GM12878 (cell line): Measurements from ENCODE around the gene TFDP1. TPM values are rescaled to one million over a fixed set of nuclear protein-coding genes. Genes with fewer than 3 reads are reported as not detected.

Source experiments
- ATAC-seq: fragments of 200-7000 bp; cut with Tn5 transposase; 3 replicates; pipeline ENCODE4 v1.9.1; 2020; ENCODE audit warnings: mild to moderate bottlenecking, moderate library complexity
- BruUV-seq: library from RNA; stranded (reverse); fragments of 400-500 nt; replicated peaks from 2 replicates; lab custom pipeline; 2021; lab: Mats Ljungman, UMichigan
- CTCF ChIA-PET: fragments of 300-600 bp; sonication (Branson Sonifier 250); formaldehyde crosslinking; extraction: SDS; loops from one replicate; lab custom pipeline; 2021; ENCODE audit warnings: inconsistent platforms; lab: Yijun Ruan, JAX
- POLR2A ChIA-PET: fragments of 350-600 bp; formaldehyde crosslinking; extraction: SDS; loops from one replicate; lab custom pipeline; 2021; ENCODE audit warnings: inconsistent platforms; lab: Charles Lee
- RAD21 ChIA-PET: fragments of 300-600 bp; sonication (Branson Sonifier 250); formaldehyde crosslinking; loops from one replicate; lab custom pipeline; 2023; ENCODE audit warnings: antibody characterized with exemption; ENCODE audit not compliant: unreplicated experiment; lab: Charles Lee
- SMC1A ChIA-PET: fragments of 300-600 bp; sonication (Branson Sonifier 250); formaldehyde crosslinking; loops from one replicate; lab custom pipeline; 2023; ENCODE audit not compliant: unreplicated experiment, uncharacterized antibody; lab: Charles Lee
- DNase-seq: peaks from one replicate; pipeline ENCODE4 v3.0.0-alpha.2; 2011; ENCODE audit warnings: low read depth, low spot score
- FAIRE-seq: peaks from 3 replicates; lab custom pipeline; 2011; peaks lifted over from hg19 to GRCh38; lab: Jason Lieb, UNC
- H2AFZ ChIP-seq: 2 replicates; pipeline ENCODE4 v1.6.0; 2011; ENCODE audit warnings: low read depth, low read length, control low read depth; ENCODE audit not compliant: control insufficient read depth
- H3K27ac ChIP-seq: 2 replicates; pipeline ENCODE4 v1.5.1; 2011; ENCODE audit warnings: control low read depth; ENCODE audit not compliant: control insufficient read depth, insufficient read depth
- H3K27me3 ChIP-seq, 2 experiments: replicated peaks in 1 of 2; 2 replicates each; pipeline versions ENCODE4 v1.6.0 to v1.6.1; 2011; ENCODE audit warnings: low read length in 1 of 2; ENCODE audit not compliant: control insufficient read depth in 2 of 2, insufficient read depth in 2 of 2
- H3K36me3 ChIP-seq, 2 experiments: 2 replicates each; pipeline ENCODE4 v1.5.1; 2011; ENCODE audit warnings: low read length in 1 of 2; ENCODE audit not compliant: control insufficient read depth in 2 of 2, insufficient read depth in 2 of 2
- H3K4me1 ChIP-seq: 2 replicates; pipeline ENCODE4 v1.6.1; 2011; ENCODE audit warnings: mild to moderate bottlenecking, low read length, moderate library complexity, mixed read lengths; ENCODE audit not compliant: control insufficient read depth, insufficient read depth
- H3K4me2 ChIP-seq: 2 replicates; pipeline ENCODE4 v1.6.0; 2011; ENCODE audit warnings: control low read depth; ENCODE audit not compliant: control insufficient read depth, insufficient read depth
- H3K4me3 ChIP-seq: fragments of 200-600 bp; sonication (generic); 2 replicates; pipeline ENCODE4 v1.5.1; 2016
- H3K79me2 ChIP-seq: 2 replicates; pipeline ENCODE4 v1.6.0; 2011; ENCODE audit warnings: low read length; ENCODE audit not compliant: control insufficient read depth, insufficient read depth
- H3K9ac ChIP-seq: 2 replicates; pipeline ENCODE4 v1.8.0; 2011; ENCODE audit warnings: low read length, control low read depth, mixed read lengths; ENCODE audit not compliant: control insufficient read depth, insufficient read depth
- H3K9me3 ChIP-seq: replicated peaks from 3 replicates; pipeline ENCODE4 v1.5.1; 2011; ENCODE audit warnings: mild to moderate bottlenecking, low read length; ENCODE audit not compliant: control insufficient read depth, insufficient read depth
- H4K20me1 ChIP-seq: 2 replicates; pipeline ENCODE4 v1.6.0; 2011; ENCODE audit not compliant: control insufficient read depth, insufficient read depth
- CREB1 ChIP-seq: IDR thresholded peaks from 2 replicates; pipeline ENCODE4 v1.6.1; 2012; ENCODE audit warnings: low read depth, mild to moderate bottlenecking, inconsistent platforms
- MLLT1 ChIP-seq: fragments of 450-650 bp; IDR thresholded peaks from 2 replicates; pipeline ENCODE4 v1.6.1; 2016; ENCODE audit warnings: mild to moderate bottlenecking
- NFXL1 ChIP-seq: fragments of 450-650 bp; IDR thresholded peaks from 2 replicates; pipeline ENCODE4 v1.6.1; 2017; ENCODE audit warnings: antibody characterized with exemption, mild to moderate bottlenecking, borderline replicate concordance
- NKRF ChIP-seq: fragments of 450-650 bp; conservative IDR thresholded peaks from 2 replicates; pipeline ENCODE4 v1.6.1; 2017; ENCODE audit warnings: mild to moderate bottlenecking, moderate library complexity
- NRF1 ChIP-seq: conservative IDR thresholded peaks from 2 replicates; pipeline ENCODE4 v1.6.1; 2011; ENCODE audit warnings: mild to moderate bottlenecking, low read depth, low read length, improper control_type of control experiment
- SIN3A ChIP-seq: IDR thresholded peaks from 2 replicates; pipeline ENCODE4 v1.6.1; 2012; ENCODE audit warnings: low read depth, low read length, improper control_type of control experiment
- SREBF2 ChIP-seq: IDR thresholded peaks from 2 replicates; pipeline ENCODE4 v1.6.1; 2012; ENCODE audit warnings: mild to moderate bottlenecking, low read length
- SUPT20H ChIP-seq: IDR thresholded peaks from 2 replicates; pipeline ENCODE4 v1.6.1; 2011; ENCODE audit warnings: low read depth, mild to moderate bottlenecking, low read length, moderate library complexity, borderline replicate concordance; ENCODE audit not compliant: control insufficient read depth
- ZNF592 ChIP-seq: fragments of 450-650 bp; IDR thresholded peaks from 2 replicates; pipeline ENCODE4 v1.6.1; 2017; ENCODE audit warnings: mild to moderate bottlenecking, moderate library complexity
- WGBS: methylation state at CpG from one replicate; pipeline ENCODE4 v1.1.6; 2016; ENCODE audit warnings: low lambda C conversion rate; ENCODE audit not compliant: insufficient replicate concordance, insufficient coverage; ENCODE audit errors: missing lambda C conversion rate; 5-methylcytosine and 5-hydroxymethylcytosine counted together
- in situ Hi-C: fragments of 300-500 bp; cut with MboI; formaldehyde crosslinking; loops from 9 replicates; pipeline ENCODE4 v1.14.3; 2018; ENCODE audit warnings: mixed read lengths
- intact Hi-C: fragments of 100-400 bp; cut with micrococcal nuclease; formaldehyde crosslinking; loops from one replicate; pipeline ENCODE4 v1.14.2; 2022; ENCODE audit not compliant: unreplicated experiment
- polyA plus RNA-seq, 11 experiments: library from polyadenylated mRNA; depleted of rRNA in 4 of 11; unstranded in 6 of 11; stranded (reverse) in 5 of 11; fragments of >200 nt; fragmentation: Nextera tagmentation in 4 of 11; fragmentation: Illumina TruSeq in 1 of 11; extraction: Ambion mirVana in 4 of 11; extraction: Trizol in 1 of 11; gene quantifications; 1 replicate in 1 of 11; 2 replicates in 10 of 11; pipeline versions ENCODE4 v1.2.1 to v1.2.3, GENCODE V29; 2011 to 2016; ENCODE audit warnings: inconsistent platforms in 2 of 11, missing spikeins in 2 of 11, low read depth in 1 of 11
- total RNA-seq, 4 experiments: library from RNA; depleted of rRNA in 3 of 4; stranded (reverse); fragments of >200 nt in 3 of 4; fragmentation: Illumina TruSeq in 1 of 4; extraction: Trizol in 1 of 4; gene quantifications; 2 replicates each; pipeline versions ENCODE4 v1.2.1 to v1.2.3, GENCODE V29; 2013 to 2021
- TF ChIP-seq, protein P1 (sequence below): fragments of 450-650 bp; IDR thresholded peaks from 2 replicates; pipeline ENCODE4 v1.6.1; 2014; ENCODE audit warnings: mild to moderate bottlenecking
- TF ChIP-seq, protein P2 (sequence below): fragments of 450-650 bp; IDR thresholded peaks from 2 replicates; pipeline ENCODE4 v1.6.1; 2017; ENCODE audit warnings: antibody characterized with exemption, mild to moderate bottlenecking, moderate library complexity

Gene TFDP1
- total and polyA plus RNA-seq, 10 of the 15 experiments (the other 5 are each of a cell fraction or from before 2014, with no cell fraction given) = 37.7 to 254 (median 119) TPM

GRCh38 chr13:113557013-113557412, 27.5 kb upstream of the TFDP1 start:
- Histone ChIP-seq H2AFZ (no peak overlapping the region), H3K4me1 (no peaks in the 10 kb centered on the region), H3K4me3 (no peak overlapping the region), H3K9ac (no peak overlapping the region), H3K27ac (no peak overlapping the region), H3K27me3 (no peaks in the 10 kb centered on the region), H3K4me2 (no peak overlapping the region), H3K79me2 (no peaks in the 10 kb centered on the region), H3K9me3 (no peaks in the 10 kb centered on the region), H3K36me3 (peaks cover under 1 to 4% of the 10 kb centered on the region in 2 experiments; a peak in 2 of 4 replicates), H4K20me1 (no peaks in the 10 kb centered on the region; the same call in 1 of the 2 replicates)
- ATAC-seq (no peak), FAIRE-seq (no peak), DNase-seq (no peak)
- intact Hi-C loops = loop anchor here (2.0 kb wide), 1 partner anchor 40 kb away; no protein-coding TSS in a partner anchor
- WGBS = 72% methylated on average over 5 of the region's 5 CpGs
- in situ Hi-C loops = no loop called here
- SMC1A ChIA-PET = interaction anchor here (1.6 kb wide), 1 partner anchor 64 kb away, joined by 4 read pairs; no protein-coding TSS in a partner anchor
- RAD21 ChIA-PET = no interaction called here
- POLR2A ChIA-PET = interaction anchor here (0.6 kb wide), 1 partner anchor 76 kb away, joined by 6 read pairs; no protein-coding TSS in a partner anchor
- CTCF ChIA-PET = interaction anchor here (0.9 kb wide), 1 partner anchor 727 kb away, joined by 3 read pairs; no protein-coding TSS in a partner anchor
- BruUV-seq = no TSS peak
- TF ChIP-seq NRF1 (no peak), NFXL1 (no peak), SUPT20H (no peak), SREBF2 (no peak), ZNF592 (no peak), CREB1 (no peak), NKRF (no peak), SIN3A (no peak), MLLT1 (no peak)
- TF ChIP-seq, protein P1, sequence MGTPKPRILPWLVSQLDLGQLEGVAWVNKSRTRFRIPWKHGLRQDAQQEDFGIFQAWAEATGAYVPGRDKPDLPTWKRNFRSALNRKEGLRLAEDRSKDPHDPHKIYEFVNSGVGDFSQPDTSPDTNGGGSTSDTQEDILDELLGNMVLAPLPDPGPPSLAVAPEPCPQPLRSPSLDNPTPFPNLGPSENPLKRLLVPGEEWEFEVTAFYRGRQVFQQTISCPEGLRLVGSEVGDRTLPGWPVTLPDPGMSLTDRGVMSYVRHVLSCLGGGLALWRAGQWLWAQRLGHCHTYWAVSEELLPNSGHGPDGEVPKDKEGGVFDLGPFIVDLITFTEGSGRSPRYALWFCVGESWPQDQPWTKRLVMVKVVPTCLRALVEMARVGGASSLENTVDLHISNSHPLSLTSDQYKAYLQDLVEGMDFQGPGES = no peak
- TF ChIP-seq, protein P2, sequence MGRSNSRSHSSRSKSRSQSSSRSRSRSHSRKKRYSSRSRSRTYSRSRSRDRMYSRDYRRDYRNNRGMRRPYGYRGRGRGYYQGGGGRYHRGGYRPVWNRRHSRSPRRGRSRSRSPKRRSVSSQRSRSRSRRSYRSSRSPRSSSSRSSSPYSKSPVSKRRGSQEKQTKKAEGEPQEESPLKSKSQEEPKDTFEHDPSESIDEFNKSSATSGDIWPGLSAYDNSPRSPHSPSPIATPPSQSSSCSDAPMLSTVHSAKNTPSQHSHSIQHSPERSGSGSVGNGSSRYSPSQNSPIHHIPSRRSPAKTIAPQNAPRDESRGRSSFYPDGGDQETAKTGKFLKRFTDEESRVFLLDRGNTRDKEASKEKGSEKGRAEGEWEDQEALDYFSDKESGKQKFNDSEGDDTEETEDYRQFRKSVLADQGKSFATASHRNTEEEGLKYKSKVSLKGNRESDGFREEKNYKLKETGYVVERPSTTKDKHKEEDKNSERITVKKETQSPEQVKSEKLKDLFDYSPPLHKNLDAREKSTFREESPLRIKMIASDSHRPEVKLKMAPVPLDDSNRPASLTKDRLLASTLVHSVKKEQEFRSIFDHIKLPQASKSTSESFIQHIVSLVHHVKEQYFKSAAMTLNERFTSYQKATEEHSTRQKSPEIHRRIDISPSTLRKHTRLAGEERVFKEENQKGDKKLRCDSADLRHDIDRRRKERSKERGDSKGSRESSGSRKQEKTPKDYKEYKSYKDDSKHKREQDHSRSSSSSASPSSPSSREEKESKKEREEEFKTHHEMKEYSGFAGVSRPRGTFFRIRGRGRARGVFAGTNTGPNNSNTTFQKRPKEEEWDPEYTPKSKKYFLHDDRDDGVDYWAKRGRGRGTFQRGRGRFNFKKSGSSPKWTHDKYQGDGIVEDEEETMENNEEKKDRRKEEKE = no peak
